HG02981 (cell line): ENCODE measurements around the gene GNB5.
A peak's percentile ranks its signal among the peaks of the same experiment; 100 is the strongest.

ENCODE experiments used
- ATAC-seq: cut with Tn5 transposase; IDR thresholded peaks from one replicate; pipeline ENCODE4 v1.9.1; 2021; ENCODE audit warnings: mild to moderate bottlenecking, moderate library complexity; ENCODE audit not compliant: unreplicated experiment

GNB5 gene

DNA sequence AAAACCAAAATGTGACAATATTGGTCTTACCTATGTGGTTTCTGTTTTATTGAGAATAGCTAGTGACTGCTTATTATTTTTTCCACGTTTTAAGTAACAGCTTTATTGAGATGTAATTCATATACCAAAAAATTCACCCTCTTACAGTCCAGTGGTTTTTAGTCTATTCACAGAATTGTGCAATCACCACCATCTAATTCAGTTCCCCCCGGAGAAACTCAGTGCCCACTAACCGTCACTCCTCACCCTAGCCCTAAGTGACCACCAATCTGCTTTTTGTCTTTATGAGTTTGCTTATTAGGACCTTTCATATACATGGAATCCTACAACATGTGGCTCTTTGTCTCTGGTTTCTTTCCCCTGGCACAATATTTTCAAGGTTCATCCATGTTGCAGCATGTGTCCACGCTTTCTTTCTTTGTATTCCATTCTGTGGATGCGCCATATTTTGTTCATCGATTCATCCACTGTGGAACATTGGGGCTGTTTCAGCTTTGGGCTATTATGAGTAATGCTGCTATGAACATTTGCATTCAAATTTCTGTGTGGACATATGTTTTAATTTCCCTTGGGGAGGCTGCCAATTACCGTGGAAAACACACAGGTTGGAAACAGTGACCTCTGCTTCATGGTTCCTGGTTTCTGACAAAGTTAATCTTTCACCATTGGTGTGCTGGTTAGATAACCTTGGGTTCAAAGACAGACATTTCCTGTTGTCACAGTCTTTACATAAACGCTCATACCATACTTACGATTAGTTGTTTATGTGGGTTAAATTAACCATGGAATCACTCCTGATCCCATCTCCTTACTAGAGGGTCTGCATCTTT lies 75.4 kb downstream of the GNB5 start:
- no peak for ATAC-seq

- no peak for ATAC-seq
Observed at GRCh38 chr15:52114261-52115055, 76.7 kb downstream of the GNB5 start.

GRCh38 chr15:52113708-52114107 lies 77.5 kb downstream of the GNB5 start:
- ATAC-seq, result no peak

DNA sequence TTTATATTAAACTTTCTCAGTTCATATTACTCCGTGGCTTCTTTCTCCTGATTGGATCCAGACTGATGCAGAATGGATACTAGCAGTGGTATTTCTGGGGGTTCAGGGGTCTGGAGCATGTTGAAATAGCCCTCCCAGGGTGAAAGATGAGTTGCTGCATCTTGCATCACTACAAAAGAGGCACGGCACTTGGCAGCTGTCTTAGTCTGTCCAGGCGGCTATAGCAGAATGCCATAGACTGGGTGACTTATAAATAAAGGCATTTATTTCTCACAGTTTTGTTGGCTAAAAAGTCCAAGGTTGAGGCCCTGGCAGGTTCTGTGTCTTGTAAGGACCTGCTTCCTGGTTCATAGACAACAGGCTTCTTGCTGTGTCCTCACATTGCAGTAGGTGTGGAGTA lies 78.0 kb downstream of the GNB5 start:
- ATAC-seq, result no peak

- no peak for ATAC-seq
Observed at GRCh38 chr15:52112203-52112750, 78.9 kb downstream of the GNB5 start.

GRCh38 chr15:52111517-52112202 lies 79.5 kb downstream of the GNB5 start:
- no peak for ATAC-seq

DNA sequence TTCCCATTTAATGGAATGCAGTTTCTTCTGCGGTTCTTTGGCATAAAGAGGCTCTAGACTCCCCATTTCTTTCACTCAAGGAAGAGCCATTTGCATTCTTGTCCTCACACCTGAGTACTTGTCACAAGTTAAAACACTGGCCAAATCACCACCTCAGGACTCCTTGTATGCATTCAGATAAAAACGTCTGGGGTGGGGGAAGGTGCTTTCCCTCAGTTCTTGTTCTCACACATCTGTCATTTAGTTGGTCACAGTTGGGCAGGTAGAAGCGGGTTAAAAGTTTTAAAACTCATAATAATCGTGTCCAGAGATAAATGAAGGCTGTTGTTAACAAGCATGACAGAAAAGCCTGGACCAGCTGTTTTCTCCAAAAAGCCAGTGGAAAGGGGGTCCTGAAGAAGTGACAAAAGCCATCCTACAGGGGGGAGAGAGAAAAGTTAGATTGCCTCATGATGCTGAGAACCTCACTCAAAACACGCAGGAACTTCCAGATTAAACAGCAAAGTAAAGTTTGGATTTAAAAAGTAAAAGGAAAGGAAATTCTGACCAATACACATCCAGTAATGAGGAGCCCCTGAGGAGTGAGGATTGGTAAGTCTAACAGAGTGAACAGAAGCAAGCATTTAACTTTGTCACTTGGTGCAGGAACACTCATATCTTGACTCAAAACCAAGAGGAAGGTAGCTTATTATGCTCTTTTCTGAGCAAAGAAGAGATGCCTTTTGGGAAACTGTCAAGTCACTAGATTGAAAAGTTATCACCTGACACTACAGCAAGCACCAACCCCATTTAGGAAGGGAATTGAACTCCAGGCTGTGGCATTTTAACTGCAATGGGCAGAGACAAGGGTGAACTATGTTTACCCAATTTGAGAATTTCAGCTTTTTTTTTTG lies 81.4 kb downstream of the GNB5 start:
- peak; percentile 52 for ATAC-seq

DNA sequence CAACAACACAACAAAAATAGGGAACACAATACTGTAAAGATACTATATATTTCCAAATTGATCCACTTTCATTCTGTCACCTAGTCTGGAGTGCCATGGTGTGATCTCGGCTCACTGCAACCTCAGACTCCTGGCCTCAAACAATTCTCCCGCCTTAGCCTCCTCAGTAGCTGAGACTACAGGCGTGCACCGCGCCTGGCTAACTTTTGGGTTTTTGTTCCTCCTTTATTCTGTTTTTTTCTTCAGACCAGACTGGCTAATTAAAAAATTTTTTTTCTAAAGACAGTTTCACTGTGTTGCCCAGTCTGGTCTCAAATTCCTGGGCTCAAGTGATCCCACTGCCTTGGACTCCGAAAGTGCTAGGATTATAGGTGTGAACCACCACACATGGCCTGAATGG lies 84.0 kb downstream of the GNB5 start:
- no peak for ATAC-seq

DNA sequence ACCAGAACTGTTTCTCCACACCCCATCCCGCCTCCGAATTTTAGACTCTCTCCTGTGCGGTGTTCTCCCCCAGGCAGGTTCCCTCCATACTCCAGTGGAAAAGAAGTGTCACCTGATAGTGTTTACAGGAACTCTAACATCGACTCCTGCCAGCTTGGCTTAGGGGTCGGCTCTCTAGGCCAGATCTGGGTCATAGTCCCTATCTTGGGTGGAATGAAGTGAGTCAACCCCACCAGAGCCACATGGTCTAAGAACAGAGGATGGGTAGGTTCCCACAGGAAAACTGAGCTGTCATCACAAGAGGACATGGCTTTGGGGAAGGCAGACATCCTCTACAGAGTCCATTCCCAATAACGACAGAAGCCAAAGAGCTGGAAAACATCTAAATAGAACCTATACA lies 84.6 kb downstream of the GNB5 start:
- ATAC-seq, result no peak

DNA sequence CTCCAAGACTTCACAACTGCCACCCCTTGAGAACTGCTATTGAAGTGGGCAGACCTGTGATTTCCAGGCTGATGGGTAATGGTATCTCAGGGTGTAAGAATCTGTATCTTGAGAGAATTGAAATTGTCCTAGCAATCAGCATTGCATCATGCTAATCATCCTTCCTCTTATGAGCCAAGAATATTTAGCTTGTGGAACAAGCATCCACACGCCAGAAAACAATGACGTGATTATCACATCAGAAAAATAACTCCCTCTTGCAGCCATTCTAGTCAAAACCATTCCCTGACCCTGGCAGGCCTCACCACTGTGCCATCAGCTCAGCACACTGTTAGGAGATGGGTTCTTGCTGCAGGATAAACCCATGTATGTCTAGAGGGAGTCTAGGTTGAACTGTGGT lies 85.3 kb downstream of the GNB5 start:
- ATAC-seq, result no peak

DNA sequence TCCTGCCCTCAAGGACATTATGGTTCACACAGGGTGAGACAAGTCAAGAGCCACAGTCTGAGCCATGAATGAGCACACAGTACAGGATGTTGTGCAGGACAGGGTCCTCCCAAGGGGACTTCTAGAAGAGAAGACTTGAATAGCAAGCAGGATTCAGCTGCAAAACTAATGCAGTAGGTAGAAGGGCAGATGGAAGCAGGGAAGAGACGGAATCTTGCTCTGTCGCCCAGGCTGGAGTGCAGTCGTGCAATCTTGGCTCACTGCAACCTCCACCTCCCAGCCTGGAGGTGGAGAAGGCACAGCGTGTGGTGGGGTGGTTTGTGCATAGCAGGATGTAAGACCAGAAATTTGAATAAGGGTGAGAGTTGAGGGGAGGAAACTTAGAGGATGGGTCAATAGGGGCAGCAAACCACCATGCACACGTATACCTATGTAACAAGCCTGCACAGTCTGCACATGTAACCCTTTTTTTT lies 86.6 kb downstream of the GNB5 start:
- ATAC-seq, result peak; percentile 30

- ATAC-seq, result peak; percentile 64
Observed at GRCh38 chr15:52103217-52104207, 87.7 kb downstream of the GNB5 start.

DNA sequence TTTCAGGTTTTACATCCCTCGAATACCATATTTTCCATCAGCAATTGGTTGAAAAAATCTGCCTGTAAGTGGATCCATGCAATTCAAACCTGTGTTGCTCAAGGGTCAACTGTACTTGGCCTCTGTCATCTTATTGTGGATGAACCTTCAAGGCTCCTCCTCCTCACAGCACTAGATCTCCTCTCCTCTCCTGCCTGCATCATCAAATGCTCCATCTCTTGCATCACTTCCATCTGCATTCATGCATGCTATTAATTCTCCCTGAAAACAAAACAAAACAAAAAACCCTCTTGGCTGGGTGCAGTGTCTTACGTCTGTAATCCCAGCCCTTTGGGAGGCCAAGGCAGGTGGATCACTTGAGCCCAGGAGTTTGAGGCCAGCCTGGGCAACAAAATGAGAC lies 88.7 kb downstream of the GNB5 start:
- no peak for ATAC-seq

DNA sequence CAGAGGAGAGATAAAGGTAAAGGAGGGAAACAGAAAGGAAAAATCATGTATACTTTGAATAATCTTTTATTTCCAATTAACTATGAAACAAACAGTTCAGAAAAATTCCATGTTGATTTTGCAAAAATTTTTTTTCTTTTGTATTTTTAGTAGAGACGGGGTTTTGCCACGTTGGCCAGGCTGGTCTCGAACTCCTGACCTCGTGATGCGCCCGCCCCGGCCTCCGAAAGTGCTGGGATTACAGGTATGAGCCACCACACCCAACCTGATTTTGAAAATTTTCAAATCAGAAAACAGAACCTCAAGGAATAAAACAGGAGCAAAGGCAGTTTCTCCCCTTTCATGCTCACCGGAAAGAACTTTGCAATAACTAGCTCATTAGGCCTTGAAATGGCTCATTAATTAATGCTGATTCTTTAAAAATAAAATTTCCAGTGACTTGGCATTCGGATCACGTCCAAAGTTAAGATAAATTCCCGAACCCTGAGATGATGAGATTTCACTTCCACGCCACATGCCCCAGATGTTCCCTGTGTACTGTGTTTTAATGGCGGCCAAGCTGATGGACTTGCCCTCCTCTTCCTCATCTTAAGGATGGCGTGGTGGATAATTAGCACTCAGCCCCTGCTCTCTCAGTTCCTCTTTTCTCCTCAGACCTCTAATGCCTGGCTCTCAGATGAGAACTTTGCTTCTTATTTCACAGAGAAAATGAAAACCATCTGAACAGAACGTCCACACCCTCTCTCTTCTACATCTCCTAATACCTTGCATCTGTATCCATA lies 89.5 kb downstream of the GNB5 start:
- no peak for ATAC-seq

DNA sequence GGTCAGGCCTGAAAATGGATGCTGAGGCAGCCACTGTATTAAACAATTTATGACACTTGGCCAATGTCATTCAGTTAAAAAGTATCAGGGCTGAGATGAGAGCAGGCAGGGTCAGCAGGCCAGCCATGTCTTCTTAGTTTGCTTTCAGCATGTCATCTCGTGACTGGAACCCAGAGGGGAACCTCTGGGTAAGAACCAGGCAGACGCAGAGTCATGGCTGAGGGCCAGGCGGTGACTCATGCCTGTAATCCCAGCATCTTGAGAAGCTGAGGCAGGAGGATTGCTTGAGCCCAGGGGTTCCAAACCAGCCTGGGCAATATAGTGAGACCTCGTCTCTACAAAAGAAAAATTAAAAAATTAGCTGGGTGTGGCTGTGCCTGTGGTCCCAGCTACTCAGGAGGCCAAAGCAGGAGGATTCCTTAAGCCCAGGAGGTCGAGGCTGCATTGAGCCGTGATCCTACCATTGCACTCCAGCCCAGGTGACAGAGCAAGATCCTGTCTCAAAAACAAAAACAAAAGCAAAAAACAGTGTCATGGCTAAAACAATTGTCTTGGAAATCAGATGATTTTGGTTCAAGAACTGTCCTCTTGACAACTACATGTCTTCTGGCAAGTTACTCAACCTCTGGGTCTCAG lies 90.3 kb downstream of the GNB5 start:
- no peak for ATAC-seq

DNA sequence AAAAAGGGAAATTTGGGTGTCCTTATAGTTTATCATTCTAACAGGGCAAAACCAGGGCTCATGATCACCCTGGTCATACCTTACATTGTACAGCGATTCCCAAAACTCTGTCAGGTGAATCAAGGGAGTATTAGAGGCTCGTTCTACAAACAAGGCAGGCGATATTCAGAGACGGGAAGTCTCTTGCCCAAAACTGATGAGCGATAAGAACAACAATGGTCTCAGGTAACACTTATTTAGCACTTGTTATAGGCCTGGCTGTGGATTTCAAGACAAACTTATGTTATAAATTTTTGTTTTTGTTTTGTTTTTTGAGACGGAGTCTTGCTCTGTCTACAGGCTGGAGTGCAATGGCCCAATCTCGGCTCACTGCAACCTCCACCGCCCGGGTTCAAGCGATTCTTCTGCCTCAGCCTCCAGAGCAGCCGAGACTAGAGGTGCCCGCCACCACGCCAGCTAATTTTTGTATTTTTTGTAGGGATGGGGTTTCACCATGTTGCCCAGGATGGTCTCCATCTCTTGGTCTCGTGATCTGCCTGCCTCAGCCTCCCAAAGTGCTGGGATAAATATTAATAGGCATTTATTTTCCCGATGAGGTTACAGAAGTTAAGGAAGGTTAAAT lies 91.4 kb downstream of the GNB5 start:
- no peak for ATAC-seq

DNA sequence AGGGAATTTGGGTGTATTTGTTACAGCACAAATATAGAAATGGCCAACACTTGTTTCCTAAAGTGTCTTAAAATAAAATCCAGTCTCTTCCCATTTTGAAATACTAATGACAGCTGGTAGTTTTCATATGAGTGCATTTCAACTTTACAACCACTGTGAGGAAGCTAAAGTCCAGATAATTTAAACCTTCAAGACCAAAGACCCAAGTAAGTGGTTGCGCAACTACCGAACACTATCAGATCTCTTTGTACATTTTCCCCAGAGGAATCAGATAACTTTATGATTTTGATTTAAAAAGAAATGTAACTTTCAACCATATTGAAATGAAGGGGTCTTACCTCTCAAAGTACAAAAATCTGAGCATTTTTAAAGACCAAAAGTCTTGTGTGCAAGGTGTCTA lies 92.9 kb downstream of the GNB5 start:
- no peak for ATAC-seq
